ENCODE measurements around the gene ZFTA. TPM values are rescaled to one million over a fixed set of nuclear protein-coding genes. Genes with fewer than 3 reads are reported as not detected.
A peak's percentile ranks its signal among the peaks of the same experiment; 100 is the strongest.

Gene ZFTA
- total RNA-seq: 10 to 100 TPM in 5 of 9 donors, 1 to 10 TPM in 4; 8.1 to 17.9 (median 10.6) TPM
- 1 to 10 TPM; 4.6 to 6.3 TPM for polyA plus RNA-seq
- long read RNA-seq, donor 1, partial matches to known transcripts: 0 of 20 reads
- long read RNA-seq, donor 1, other reads (novel, unspliced or antisense): 20 of 20 reads
- long read RNA-seq, donor 2, partial matches to known transcripts: 0 of 8 reads
- long read RNA-seq, donor 2, other reads (novel, unspliced or antisense): 8 of 8 reads
- long read RNA-seq, donor 3, partial matches to known transcripts: 2 of 23 reads
- long read RNA-seq, donor 3, other reads (novel, unspliced or antisense): 20 of 23 reads

DNA sequence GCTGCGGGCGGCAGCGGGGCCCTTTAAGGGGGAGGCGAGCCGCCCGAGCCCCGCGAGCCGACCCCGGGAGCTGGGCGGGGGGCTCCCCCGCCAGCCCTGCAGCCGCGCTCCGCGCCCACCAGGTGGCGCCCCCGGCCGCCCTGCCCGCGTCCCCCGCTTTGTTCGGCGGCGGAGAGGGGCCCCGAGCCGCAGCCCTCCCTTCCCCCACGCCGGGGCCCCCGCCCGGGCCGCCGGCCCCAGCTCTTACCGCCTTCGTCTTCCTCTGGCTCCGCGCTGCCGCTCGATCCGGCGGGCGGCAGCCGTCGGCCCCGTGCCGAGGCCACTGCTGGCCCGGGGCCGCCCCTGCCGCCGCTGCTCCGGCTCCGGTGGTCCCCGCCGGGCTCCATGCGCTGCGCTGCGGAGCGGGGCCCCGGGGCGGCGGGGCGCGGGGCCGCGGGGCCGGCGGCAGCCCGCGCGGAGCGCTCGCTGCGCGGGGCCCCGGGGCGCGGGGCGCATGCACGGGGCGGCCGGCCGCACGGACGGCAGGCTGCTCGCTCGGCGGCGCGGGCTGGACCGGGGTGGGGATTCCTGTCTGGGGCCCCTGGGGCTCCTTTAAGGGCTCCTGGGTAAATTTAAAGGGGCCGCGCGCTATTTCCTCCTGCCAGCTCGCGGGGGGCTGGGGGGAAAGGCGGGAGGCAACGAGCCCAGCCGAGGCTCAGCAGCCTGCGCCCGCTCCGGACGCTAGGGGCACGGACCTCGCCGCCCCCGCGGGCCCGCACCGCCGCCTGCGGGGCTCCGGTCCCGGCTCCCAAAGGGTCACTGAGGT lies at the start of gene ZFTA:
Gene ZFTA (minus strand): TSS at position 539 of the 805 bp plus-strand sequence. CDS start 153 bp downstream, at position 386.
- DNase-seq: peak; percentile 72 to 85 (median 76)
- Histone ChIP-seq H3K27ac (peak within 1 kb of the TSS; percentile 72 to 91 (median 86)), H3K9me3 (no peaks in the 10 kb centered on the region), H3K36me3 (peaks cover 0 to 4% (median 0%) of the 10 kb centered on the region in 9 donors), H3K4me3 (peak within 1 kb of the TSS; percentile 62 to 99 (median 88)), H3K27me3 (peaks cover 0 to 10% (median 0%) of the 10 kb centered on the region in 9 donors), H3K4me1 (peaks cover 0 to 39% (median 21%) of the 10 kb centered on the region in 12 donors)
- WGBS, 4 donors: 0 to 1% (median 1%) methylated on average over 26 to 113 of the region's 113 CpGs; no CpG with 5 or more reads in 1 of the 4 donors
- ATAC-seq: peak in 3 of 4 donors; percentile 39 to 49 (median 44)
- no peak for TF ChIP-seq POLR2A (IDR thresholded peaks at IDR 0.05)
- TF ChIP-seq, protein P1, sequence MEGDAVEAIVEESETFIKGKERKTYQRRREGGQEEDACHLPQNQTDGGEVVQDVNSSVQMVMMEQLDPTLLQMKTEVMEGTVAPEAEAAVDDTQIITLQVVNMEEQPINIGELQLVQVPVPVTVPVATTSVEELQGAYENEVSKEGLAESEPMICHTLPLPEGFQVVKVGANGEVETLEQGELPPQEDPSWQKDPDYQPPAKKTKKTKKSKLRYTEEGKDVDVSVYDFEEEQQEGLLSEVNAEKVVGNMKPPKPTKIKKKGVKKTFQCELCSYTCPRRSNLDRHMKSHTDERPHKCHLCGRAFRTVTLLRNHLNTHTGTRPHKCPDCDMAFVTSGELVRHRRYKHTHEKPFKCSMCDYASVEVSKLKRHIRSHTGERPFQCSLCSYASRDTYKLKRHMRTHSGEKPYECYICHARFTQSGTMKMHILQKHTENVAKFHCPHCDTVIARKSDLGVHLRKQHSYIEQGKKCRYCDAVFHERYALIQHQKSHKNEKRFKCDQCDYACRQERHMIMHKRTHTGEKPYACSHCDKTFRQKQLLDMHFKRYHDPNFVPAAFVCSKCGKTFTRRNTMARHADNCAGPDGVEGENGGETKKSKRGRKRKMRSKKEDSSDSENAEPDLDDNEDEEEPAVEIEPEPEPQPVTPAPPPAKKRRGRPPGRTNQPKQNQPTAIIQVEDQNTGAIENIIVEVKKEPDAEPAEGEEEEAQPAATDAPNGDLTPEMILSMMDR (IDR thresholded peaks at IDR 0.05): peak in 11 of 12 donors; percentile 9 to 96 (median 65)
- intact Hi-C loops (cut with DNase I): loop anchor here (1.0 to 10.0 kb wide), 10 partner anchors 44 to 376 kb away; partner anchors contain the start of genes SPINDOC (in 9 of the 10) and MARK2 (in 1 of the 10)

DNA sequence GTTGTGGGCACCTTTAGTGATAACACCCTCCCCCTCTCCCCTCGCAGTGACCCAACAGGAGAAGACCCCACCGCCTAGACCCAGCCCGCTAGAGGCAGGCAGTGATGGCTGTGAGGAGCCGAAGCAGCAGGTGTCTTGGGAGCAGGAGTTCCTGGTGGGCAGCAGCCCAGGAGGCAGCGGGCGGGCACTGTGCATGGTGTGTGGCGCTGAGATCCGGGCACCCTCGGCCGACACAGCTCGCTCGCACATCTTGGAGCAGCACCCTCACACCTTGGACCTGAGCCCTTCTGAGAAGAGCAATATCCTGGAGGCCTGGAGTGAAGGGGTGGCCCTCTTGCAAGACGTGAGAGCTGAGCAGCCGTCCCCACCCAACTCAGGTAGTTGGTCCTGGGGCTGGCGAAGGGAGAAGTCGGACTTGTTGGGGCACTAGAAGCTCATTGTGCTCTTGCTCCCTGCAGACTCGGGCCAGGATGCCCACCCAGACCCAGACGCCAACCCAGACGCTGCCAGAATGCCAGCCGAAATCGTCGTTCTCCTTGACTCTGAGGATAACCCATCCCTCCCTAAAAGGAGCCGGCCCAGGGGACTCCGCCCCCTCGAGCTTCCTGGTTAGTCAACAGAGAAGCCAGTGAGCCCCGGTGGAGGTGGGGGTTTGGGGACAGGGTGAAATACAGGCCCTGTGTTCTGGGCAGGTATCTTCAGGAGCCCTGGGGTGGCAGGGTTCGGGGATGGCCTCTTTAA lies 49.4 kb upstream of the ZFTA start:
- intact Hi-C loops (cut with DNase I): no loop called here
- TF ChIP-seq, protein P1 (IDR thresholded peaks at IDR 0.05): no peak
- TF ChIP-seq POLR2A (IDR thresholded peaks at IDR 0.05): no peak
- Histone ChIP-seq H3K27me3 (no peaks in the 10 kb centered on the region), H3K9me3 (no peaks in the 10 kb centered on the region), H3K4me3 (no peak overlapping the region), H3K36me3 (peaks cover 3 to 63% (median 57%) of the 10 kb centered on the region in 9 donors), H3K27ac (no peak overlapping the region), H3K4me1 (peaks cover 0 to 22% (median 15%) of the 10 kb centered on the region in 12 donors)
- no peak for DNase-seq
- no peak for ATAC-seq
- 77 to 91% (median 86%) methylated on average over 14 to 27 of the region's 27 CpGs for WGBS, 4 donors

DNA sequence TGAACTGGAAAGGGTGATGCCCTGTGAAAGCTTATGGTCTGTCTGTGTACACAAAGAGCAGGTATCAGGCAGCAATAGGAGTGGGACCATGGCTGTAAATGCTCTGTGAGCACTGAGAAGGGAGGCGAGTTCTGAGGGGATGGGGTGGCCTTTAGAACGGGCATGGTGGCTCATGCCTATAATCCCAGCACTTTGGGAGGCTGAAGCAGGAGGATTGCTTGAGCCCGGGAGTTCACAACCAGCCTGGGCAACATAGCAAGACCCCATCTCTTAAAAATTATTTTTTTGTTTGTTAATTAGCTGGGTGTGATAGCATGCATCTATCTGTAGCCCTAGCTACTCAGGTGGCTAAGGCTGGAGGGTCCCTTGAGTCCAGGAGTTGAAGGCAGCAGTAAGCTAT lies 48.2 kb upstream of the ZFTA start:
- DNase-seq: no peak
- peaks cover 6 to 28% (median 21%) of the 10 kb centered on the region in 12 donors for H3K4me1 ChIP-seq
- no peaks in the 10 kb centered on the region for H3K27me3 ChIP-seq
- ATAC-seq: no peak
- peaks cover 0 to 51% (median 45%) of the 10 kb centered on the region in 9 donors for H3K36me3 ChIP-seq
- WGBS, 4 donors: 92 to 100% (median 96%) methylated on average over 3 of the region's 3 CpGs
- no peak overlapping the region for H3K27ac ChIP-seq
- no peak overlapping the region for H3K4me3 ChIP-seq
- intact Hi-C loops (cut with DNase I): no loop called here
- H3K9me3 ChIP-seq: no peaks in the 10 kb centered on the region
- no peak for TF ChIP-seq POLR2A (IDR thresholded peaks at IDR 0.05)
- TF ChIP-seq, protein P1 (IDR thresholded peaks at IDR 0.05): no peak
